K562 (cell line): ENCODE data around the gene HOPX. TPM values are rescaled to one million over a fixed set of nuclear protein-coding genes. Genes with fewer than 3 reads are reported as not detected.

Experiments used
- ATAC-seq: fragments of 200-7000 bp; cut with Tn5 transposase; 3 replicates; pipeline ENCODE4 v1.9.1; 2020; ENCODE audit warnings: moderate library complexity
- BruUV-seq: library from RNA; stranded (reverse); fragments of 400-500 nt; replicated peaks from 2 replicates; lab custom pipeline; 2021; lab: Mats Ljungman, UMichigan
- CTCF ChIA-PET: fragments of 300-600 bp; formaldehyde crosslinking; extraction: SDS; loops from one replicate; lab custom pipeline; 2021; ENCODE audit warnings: low intra/inter-chr PET ratio; lab: Yijun Ruan, JAX
- POLR2A ChIA-PET: fragments of 300-600, 350-650 bp; sonication (Branson Sonifier 250); formaldehyde crosslinking; extraction: SDS; loops from one replicate; lab custom pipeline; 2021; ENCODE audit warnings: antibody characterized with exemption, inconsistent platforms; lab: Yijun Ruan, JAX
- DNase-seq, 4 experiments: peaks; one replicate each; pipeline versions ENCODE4 v3.0.0 to v3.0.0-alpha.2; 2011 to 2018; ENCODE audit warnings: low spot score in 3 of 4, mixed read lengths in 3 of 4; ENCODE audit errors: extremely low read depth in 1 of 4
- FAIRE-seq: peaks from 2 replicates; lab custom pipeline; 2011; peaks lifted over from hg19 to GRCh38; lab: Jason Lieb, UNC
- H2AFZ ChIP-seq: 2 replicates; pipeline ENCODE4 v1.6.0; 2011; ENCODE audit warnings: low read depth, low read length, control low read depth, inconsistent platforms
- H3K27ac ChIP-seq: fragments of 200-600 bp; 3 replicates; pipeline ENCODE4 v1.8.0; 2011; ENCODE audit warnings: low read depth, mild to moderate bottlenecking, control low read depth, inconsistent platforms, low read length, moderate library complexity, mixed read lengths; ENCODE audit errors: extremely low read depth
- H3K27me3 ChIP-seq, 2 experiments: fragments of 300-600 bp in 1 of 2; 2 replicates in 1 of 2; 3 replicates in 1 of 2; pipeline versions ENCODE4 v1.6.0 to v1.8.0; 2011; ENCODE audit warnings: inconsistent platforms in 2 of 2, low read length in 2 of 2, mild to moderate bottlenecking in 1 of 2, mixed read lengths in 1 of 2, moderate library complexity in 1 of 2; ENCODE audit not compliant: control insufficient read depth in 2 of 2, insufficient read depth in 2 of 2
- H3K36me3 ChIP-seq: fragments of 300-600 bp; 3 replicates; pipeline ENCODE4 v1.8.0; 2011; ENCODE audit warnings: mild to moderate bottlenecking, low read length, inconsistent platforms; ENCODE audit not compliant: control insufficient read depth, insufficient read depth
- H3K4me1 ChIP-seq, 2 experiments: fragments of 200-600 bp in 1 of 2; replicated peaks in 1 of 2; 2 replicates in 1 of 2; 3 replicates in 1 of 2; pipeline versions ENCODE4 v1.5.1 to v1.8.0; 2011; ENCODE audit warnings: inconsistent platforms in 2 of 2, low read length in 2 of 2, mild to moderate bottlenecking in 1 of 2, mixed read lengths in 1 of 2, moderate library complexity in 1 of 2; ENCODE audit not compliant: control insufficient read depth in 2 of 2, insufficient read depth in 2 of 2
- H3K4me2 ChIP-seq: 2 replicates; pipeline ENCODE4 v1.6.1; 2011; ENCODE audit warnings: low read length, control low read depth, inconsistent platforms, mixed read lengths; ENCODE audit not compliant: insufficient read depth
- H3K4me3 ChIP-seq: fragments of 200-600 bp; sonication (generic), shearing (Covaris generic); 2 replicates; pipeline ENCODE4 v1.5.1; 2016; ENCODE audit warnings: control low read depth, inconsistent platforms
- H3K79me2 ChIP-seq: fragments of 200-600 bp; 3 replicates; pipeline ENCODE4 v1.8.0; 2011; ENCODE audit warnings: low read length, inconsistent platforms; ENCODE audit not compliant: control insufficient read depth, insufficient read depth
- H3K9ac ChIP-seq, 2 experiments: 2 replicates each; pipeline versions ENCODE4 v1.6.0 to v1.6.1; 2011; ENCODE audit warnings: low read depth in 2 of 2, low read length in 2 of 2, control low read depth in 1 of 2, inconsistent platforms in 1 of 2, mild to moderate bottlenecking in 1 of 2, mixed read lengths in 1 of 2; ENCODE audit not compliant: insufficient read depth in 1 of 2
- H3K9me1 ChIP-seq: one replicate; pipeline ENCODE4 v1.6.0; 2011; ENCODE audit warnings: inconsistent platforms, mild to moderate bottlenecking, low read length, moderate library complexity; ENCODE audit not compliant: control insufficient read depth, insufficient read depth
- H3K9me3 ChIP-seq: replicated peaks from 2 replicates; pipeline ENCODE4 v1.5.1; 2011; ENCODE audit warnings: low read depth, low read length, inconsistent platforms; ENCODE audit not compliant: control insufficient read depth, insufficient read depth
- H4K20me1 ChIP-seq: replicated peaks from 2 replicates; pipeline ENCODE4 v1.6.1; 2011; ENCODE audit warnings: low read length, inconsistent platforms, mixed read lengths; ENCODE audit not compliant: control insufficient read depth, insufficient read depth
- ADNP ChIP-seq: fragments of 200-800 bp; sonication (Bioruptor generic); IDR thresholded peaks from 2 replicates; pipeline ENCODE4 v1.6.1; 2016; ENCODE audit warnings: missing genetic modification characterization, missing compliant biosample characterization
- BCOR ChIP-seq: fragments of 450-650 bp; IDR thresholded peaks from 2 replicates; pipeline ENCODE4 v1.6.1; 2016
- CBFA2T2 ChIP-seq: fragments of 450-650 bp; conservative IDR thresholded peaks from 2 replicates; pipeline ENCODE4 v1.6.1; 2017; ENCODE audit warnings: mild to moderate bottlenecking
- DLX4 ChIP-seq: fragments of 250-450 bp; sonication (Bioruptor Pico); IDR thresholded peaks from 2 replicates; pipeline ENCODE4 v1.6.1; 2021; ENCODE audit warnings: mild to moderate bottlenecking
- HMG20A ChIP-seq: fragments of 450-650 bp; formaldehyde crosslinking; conservative IDR thresholded peaks from 2 replicates; pipeline ENCODE4 v1.4.0; 2020; ENCODE audit warnings: mild to moderate bottlenecking, mixed read lengths
- KDM2B ChIP-seq: fragments of 250-450 bp; sonication (Bioruptor Pico); IDR thresholded peaks from 2 replicates; pipeline ENCODE4 v1.8.0; 2021; ENCODE audit warnings: mild to moderate bottlenecking, moderate library complexity
- MAFF ChIP-seq: IDR thresholded peaks from 2 replicates; pipeline ENCODE4 v1.6.1; 2012; ENCODE audit warnings: low read length, improper control_type of control experiment
- NBN ChIP-seq: fragments of 450-650 bp; IDR thresholded peaks from 2 replicates; pipeline ENCODE4 v1.6.1; 2016; ENCODE audit warnings: low read depth, mild to moderate bottlenecking
- POLR2A ChIP-seq: fragments of 450-650 bp; conservative IDR thresholded peaks from 2 replicates; pipeline ENCODE4 v1.6.1; 2016
- RBBP5 ChIP-seq: fragments of 200-600 bp; sonication (generic); IDR thresholded peaks from 2 replicates; pipeline ENCODE4 v1.6.1; 2012; ENCODE audit warnings: borderline replicate concordance, mild to moderate bottlenecking, low read length, control low read depth, inconsistent platforms; ENCODE audit not compliant: insufficient read depth, poor library complexity, severe bottlenecking
- SRSF1 ChIP-seq: fragments of 200-400 bp; formaldehyde crosslinking; IDR thresholded peaks from 2 replicates; pipeline ENCODE4 v1.6.1; 2017; ENCODE audit warnings: mild to moderate bottlenecking, low read depth, low read length, moderate library complexity
- TEAD4 ChIP-seq, 2 experiments: sonication (generic) in 1 of 2; formaldehyde crosslinking in 1 of 2; IDR thresholded peaks; 2 replicates each; pipeline versions ENCODE4 v1.6.1 to v1.8.0; 2012 to 2022; ENCODE audit warnings: borderline replicate concordance in 1 of 2, inconsistent platforms in 1 of 2, low read length in 1 of 2, mild to moderate bottlenecking in 1 of 2, missing genetic modification reagents in 1 of 2
- ZKSCAN1 ChIP-seq: fragments of 150-350 bp; IDR thresholded peaks from 2 replicates; pipeline ENCODE4 v1.6.1; 2016; ENCODE audit warnings: low read depth, low read length
- ZNF224 ChIP-seq: sonication (generic); formaldehyde crosslinking; IDR thresholded peaks from 2 replicates; pipeline ENCODE4 v1.8.0; 2022; ENCODE audit warnings: mild to moderate bottlenecking, missing genetic modification reagents
- ZNF347 ChIP-seq: fragments of 450-650 bp; formaldehyde crosslinking; IDR thresholded peaks from 2 replicates; pipeline ENCODE4 v1.4.0; 2020; ENCODE audit warnings: low read depth, mild to moderate bottlenecking, moderate library complexity
- in situ Hi-C: fragments of 300-500 bp; cut with MboI; formaldehyde crosslinking; loops from 4 replicates; pipeline ENCODE4 v1.15.0; 2018; ENCODE audit warnings: inconsistent platforms, mixed read lengths
- intact Hi-C: fragments of 100-400 bp; cut with micrococcal nuclease; formaldehyde crosslinking; loops from 2 replicates; pipeline ENCODE4 v1.14.2; 2022
- polyA plus RNA-seq, 8 experiments: library from polyadenylated mRNA; depleted of rRNA in 4 of 8; stranded (reverse) in 5 of 8; unstranded in 3 of 8; fragments of >200 nt; fragmentation: Nextera tagmentation in 2 of 8; fragmentation: Illumina TruSeq in 1 of 8; extraction: Ambion mirVana in 2 of 8; extraction: Trizol in 1 of 8; gene quantifications; 2 replicates each; pipeline versions ENCODE4 v1.2.1 to v1.2.3, GENCODE V29; 2011 to 2014; ENCODE audit warnings: inconsistent platforms in 1 of 8, missing spikeins in 1 of 8
- total RNA-seq, 7 experiments: library from RNA; depleted of rRNA in 6 of 7; stranded (reverse); fragments of >200 nt in 6 of 7; fragmentation: Illumina TruSeq in 2 of 7; extraction: Trizol in 2 of 7; gene quantifications; 2 replicates each; pipeline versions ENCODE4 v1.2.1 to v1.2.3, GENCODE V29; 2011 to 2021; ENCODE audit warnings: low replicate concordance in 1 of 7

The HOPX gene
- total and polyA plus RNA-seq, 9 of the 15 experiments (the other 6 are each of a cell fraction or from before 2014, with no cell fraction given), result 0.24 TPM; not detected in 8

GRCh38 chr4:56637791-56638190 is 43.3 kb downstream of the HOPX start:
- Histone ChIP-seq H2AFZ (no peak overlapping the region), H3K4me3 (no peak overlapping the region), H3K4me1 (no peaks in the 10 kb centered on the region), H3K9me3 (no peaks in the 10 kb centered on the region), H4K20me1 (no peaks in the 10 kb centered on the region), H3K79me2 (no peaks in the 10 kb centered on the region), H3K27ac (no peak overlapping the region), H3K4me2 (no peak overlapping the region), H3K27me3 (0 out of 5 replicates have a peak, but pooled peaks cover 0 to 2% of the 10 kb centered on the region in 2 experiments), H3K9ac (no peak overlapping the region), H3K36me3 (no peaks in the 10 kb centered on the region), H3K9me1 (no peaks in the 10 kb centered on the region)
- intact Hi-C loops, result no loop called here
- ATAC-seq, result no peak
- no TSS peak for BruUV-seq
- DNase-seq, result no peak
- ChIA-PET CTCF (no interaction called here), POLR2A (interaction anchor here (0.6 to 0.9 kb wide), 2 partner anchors 21 to 1918 kb away, joined by 3 read pairs; no protein-coding TSS in a partner anchor)
- in situ Hi-C loops, result no loop called here
- TF ChIP-seq BCOR, result no peak
- TF ChIP-seq RBBP5, result no peak
- TF ChIP-seq CBFA2T2, result no peak
- TF ChIP-seq ZKSCAN1, result no peak
- no peak for TF ChIP-seq POLR2A
- no peak for TF ChIP-seq MAFF
- no peak for TF ChIP-seq ZNF347 (CRISPR knock-in tag)
- no peak for TF ChIP-seq DLX4 (CRISPR knock-in tag)
- TF ChIP-seq ZNF224 (CRISPR knock-in tag), result no peak
- no peak for TF ChIP-seq SRSF1
- no peak for TF ChIP-seq TEAD4 (IDR thresholded peaks at IDR 0.05; ENCODE audit: low read length)
- no peak for TF ChIP-seq TEAD4 (CRISPR knock-in tag; IDR thresholded peaks at IDR 0.05; ENCODE audit: borderline replicate concordance)
- no peak for TF ChIP-seq HMG20A (CRISPR knock-in tag)
- no peak for TF ChIP-seq KDM2B (CRISPR knock-in tag)
- no peak for TF ChIP-seq ADNP (tag)
- TF ChIP-seq NBN, result no peak
- FAIRE-seq, result no peak
